Right atrium auricular region (tissue), 2 donors: Measurements from ENCODE around the gene REXO1. TPM values are rescaled to one million over a fixed set of nuclear protein-coding genes. Genes with fewer than 3 reads are reported as not detected.

Source experiments
- DNase-seq: peaks from one replicate; pipeline ENCODE4 v3.0.0-alpha.2; 2019; ENCODE audit warnings: low spot score
- H3K27ac ChIP-seq, 2 donors: fragments of 200-600 bp; sonication (generic); 1 replicate in 1 of 2; 2 replicates in 1 of 2; pipeline ENCODE4 v1.5.1; 2016 to 2019
- H3K27me3 ChIP-seq, 2 donors: fragments of 200-600 bp; sonication (generic); one replicate each; pipeline versions ENCODE4 v1.5.1 to v1.6.0; 2017 to 2019
- H3K36me3 ChIP-seq: fragments of 200-600 bp; sonication (generic); one replicate; pipeline ENCODE4 v1.5.1; 2016
- H3K4me1 ChIP-seq, 2 donors: fragments of 200-600 bp; sonication (generic); one replicate each; pipeline versions ENCODE4 v1.5.1 to v1.6.0; 2017 to 2019
- H3K4me3 ChIP-seq, 2 donors: fragments of 200-600 bp; sonication (generic); 1 replicate in 1 of 2; 2 replicates in 1 of 2; pipeline ENCODE4 v1.5.1; 2017 to 2019; ENCODE audit warnings: mild to moderate bottlenecking in 1 of 2, moderate library complexity in 1 of 2
- H3K9me3 ChIP-seq, 2 donors: fragments of 200-600 bp; sonication (generic); one replicate each; pipeline ENCODE4 v1.5.1; 2019
- CTCF ChIP-seq, 2 donors: fragments of 200-600 bp; sonication (generic); IDR thresholded peaks; one replicate each; pipeline ENCODE4 v1.5.1; 2019; ENCODE audit warnings: antibody characterized with exemption in 2 of 2
- total RNA-seq, 2 donors: library from RNA; depleted of rRNA; stranded (reverse); fragments of >200 nt; gene quantifications; one replicate each; pipeline ENCODE4 v1.1.0, GENCODE V29; 2016

REXO1 gene
- total RNA-seq, 2 donors from 2014 or later, result 9.6 to 12.1 TPM

GRCh38 chr19:1787116-1787515 lies 61.2 kb downstream of the REXO1 start:
- no peak for TF ChIP-seq CTCF (IDR thresholded peaks at IDR 0.05)
- Histone ChIP-seq H3K9me3 (peaks cover 0 to 7% of the 10 kb centered on the region in 2 donors), H3K27me3 (peaks cover 5 to 9% of the 10 kb centered on the region in 2 donors), H3K27ac (no peak overlapping the region), H3K4me3 (no peak overlapping the region), H3K4me1 (peaks cover 0 to 13% of the 10 kb centered on the region in 2 donors), H3K36me3 (no peaks in the 10 kb centered on the region)
- DNase-seq, result no peak

- Histone ChIP-seq H3K27me3 (peaks cover 5 to 9% of the 10 kb centered on the region in 2 donors), H3K27ac (no peak overlapping the region), H3K4me3 (no peak overlapping the region), H3K4me1 (peaks cover 0 to 13% of the 10 kb centered on the region in 2 donors), H3K36me3 (no peaks in the 10 kb centered on the region), H3K9me3 (peaks cover 4 to 12% of the 10 kb centered on the region in 2 donors)
- no peak for DNase-seq
- no peak for TF ChIP-seq CTCF (IDR thresholded peaks at IDR 0.05)
Observed at GRCh38 chr19:1786668-1787067, 61.6 kb downstream of the REXO1 start.

GRCh38 chr19:1785310-1785709 lies 63.0 kb downstream of the REXO1 start:
- H3K27me3 ChIP-seq, result peaks cover 6 to 11% of the 10 kb centered on the region in 2 donors
- no peak for TF ChIP-seq CTCF (IDR thresholded peaks at IDR 0.05)
- H3K27ac ChIP-seq, result no peak overlapping the region
- DNase-seq, result no peak
- peaks cover 0 to 13% of the 10 kb centered on the region in 2 donors for H3K4me1 ChIP-seq
- H3K4me3 ChIP-seq, result no peak overlapping the region
- no peaks in the 10 kb centered on the region for H3K36me3 ChIP-seq
- H3K9me3 ChIP-seq, result peaks cover 6 to 16% of the 10 kb centered on the region in 2 donors

- Histone ChIP-seq H3K4me1 (peaks cover 0 to 3% of the 10 kb centered on the region in 2 donors), H3K9me3 (peaks cover 6 to 16% of the 10 kb centered on the region in 2 donors), H3K27ac (no peak overlapping the region), H3K4me3 (no peak overlapping the region), H3K36me3 (no peaks in the 10 kb centered on the region), H3K27me3 (peaks cover 8 to 22% of the 10 kb centered on the region in 2 donors)
- no peak for DNase-seq
- TF ChIP-seq CTCF (IDR thresholded peaks at IDR 0.05), result no peak
Observed at GRCh38 chr19:1783874-1784273, 64.4 kb downstream of the REXO1 start.

GRCh38 chr19:1783354-1783753 lies 64.9 kb downstream of the REXO1 start:
- Histone ChIP-seq H3K27me3 (peaks cover 4 to 17% of the 10 kb centered on the region in 2 donors), H3K4me3 (no peak overlapping the region)

More at GRCh38 chr19:1783354-1783753, 64.9 kb downstream of the REXO1 start:
- H3K27ac ChIP-seq, result no peak overlapping the region
- H3K9me3 ChIP-seq, result peaks cover 6 to 16% of the 10 kb centered on the region in 2 donors
- H3K4me1 ChIP-seq, result no peaks in the 10 kb centered on the region
- no peak for TF ChIP-seq CTCF (IDR thresholded peaks at IDR 0.05)
- DNase-seq, result no peak
- no peaks in the 10 kb centered on the region for H3K36me3 ChIP-seq
